ENCODE measurements around the gene ROR1.
A peak's percentile ranks its signal among the peaks of the same experiment; 100 is the strongest.

The ROR1 gene

DNA sequence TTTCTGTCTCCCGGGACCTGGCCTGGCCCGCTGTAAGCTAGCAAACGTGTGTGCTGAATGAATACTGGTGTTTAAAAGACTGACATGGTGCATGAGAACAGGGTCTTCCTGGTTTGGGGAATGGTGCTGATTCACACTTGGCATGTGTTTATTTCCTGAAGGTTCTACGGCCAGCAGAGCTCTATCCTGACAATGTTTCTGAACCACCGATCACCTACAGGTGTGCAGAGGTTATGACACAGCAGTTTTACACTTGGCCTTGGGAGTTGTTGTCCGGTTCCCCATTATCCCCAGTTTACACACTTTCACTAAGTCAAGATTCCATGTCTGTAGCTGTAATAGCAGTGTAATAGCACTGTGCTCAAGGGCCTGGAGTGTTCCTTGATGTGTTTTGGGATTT is 127.3 kb downstream of the ROR1 start:
- Histone ChIP-seq H2BK5ac (ENCODE audit: low read depth, low read length, poor library complexity, severe bottlenecking) (no peak overlapping the region), H3K9me3 (ENCODE audit: control insufficient read depth, low read length) (no peaks in the 10 kb centered on the region), H4K91ac (ENCODE audit: low read length) (peak overlapping the region; percentile 39), H3K14ac (ENCODE audit: low read length in 2 of 2) (no peak overlapping the region), H3K23ac (ENCODE audit: low read length in 2 of 2) (peak overlapping the region in 1 of 2 experiments; percentile 14), H3K18ac (ENCODE audit: low read depth in 1 of 2, low read length in 2 of 2) (peak overlapping the region in 1 of 2 experiments; percentile 0), H3K4me1 (ENCODE audit: control insufficient read depth, insufficient read depth, low read depth, low read length) (peaks cover 7% of the 10 kb centered on the region), H2BK15ac (ENCODE audit: low read depth, poor library complexity, severe bottlenecking) (no peak overlapping the region), H2AFZ (ENCODE audit: low read depth, low read length) (no peak overlapping the region), H3K27me3 (ENCODE audit: control insufficient read depth in 1 of 2, insufficient read depth in 1 of 2, low read length in 2 of 2) (no peaks in the 10 kb centered on the region), H3K4me2 (ENCODE audit: low read length, poor library complexity, severe bottlenecking) (no peak overlapping the region), H2BK12ac (ENCODE audit: low read length in 2 of 2) (peak overlapping the region; percentile 73 to 77), H2BK120ac (ENCODE audit: low read depth, low read length) (no peak overlapping the region), H3K4ac (ENCODE audit: low read depth in 1 of 2, low read length in 2 of 2) (no peak overlapping the region), H2AK5ac (ENCODE audit: low read length, severe bottlenecking) (peak overlapping the region; percentile 73), H3K36me3 (ENCODE audit: control insufficient read depth in 1 of 2, insufficient read depth in 2 of 2, low read depth in 1 of 2, low read length in 2 of 2) (no peaks in the 10 kb centered on the region), H4K8ac (ENCODE audit: low read length) (peak overlapping the region; percentile 27), H3K4me3 (ENCODE audit: insufficient read depth in 1 of 2, low read depth in 1 of 2, low read length in 2 of 2) (no peak overlapping the region), H3K9ac (ENCODE audit: low read length) (no peak overlapping the region), H3K27ac (ENCODE audit: low read length, poor library complexity, severe bottlenecking) (no peak overlapping the region), H3K79me1 (replicated peaks; ENCODE audit: low read length, poor library complexity, severe bottlenecking) (peaks cover 26% of the 10 kb centered on the region)
- WGBS = 91% methylated on average over 5 of the region's 6 CpGs
- DNase-seq = no peak

DNA sequence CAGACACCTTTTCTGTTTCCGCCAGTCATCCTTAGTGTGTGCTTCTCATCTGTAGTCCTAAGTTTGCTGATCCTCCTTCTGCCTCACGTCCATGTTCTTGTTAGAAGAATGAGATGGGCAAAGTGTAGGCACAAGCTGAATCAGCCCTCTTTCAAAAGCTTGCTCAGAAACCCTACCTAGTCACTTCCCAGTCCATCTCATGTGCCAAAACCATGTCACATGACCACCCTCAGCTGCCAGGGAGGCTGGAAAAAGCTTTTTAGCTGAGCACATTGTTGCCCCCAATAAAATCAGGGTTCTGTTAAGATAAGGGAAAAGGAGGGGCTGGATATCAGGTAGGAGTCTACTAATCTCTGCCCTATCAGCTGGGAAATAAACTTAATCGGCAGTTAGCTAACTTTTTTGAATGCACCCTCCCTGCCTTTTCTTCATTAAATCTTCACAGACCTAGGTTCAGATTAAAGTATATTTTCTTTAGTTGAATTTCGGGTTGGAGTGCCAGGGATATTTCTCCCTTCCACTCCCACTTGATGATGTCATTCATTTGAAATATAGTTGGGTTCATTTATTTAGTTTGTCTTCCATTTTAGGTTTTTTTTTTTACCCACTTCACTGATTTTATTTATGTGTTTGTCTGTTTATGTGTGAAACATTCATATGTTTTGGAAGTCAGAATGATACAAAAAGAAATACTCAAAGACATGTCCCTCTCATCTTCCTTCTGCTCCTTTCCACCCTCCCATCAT is 129.2 kb downstream of the ROR1 start:
- WGBS = 100% methylated on average over 1 of the region's 4 CpGs

DNA sequence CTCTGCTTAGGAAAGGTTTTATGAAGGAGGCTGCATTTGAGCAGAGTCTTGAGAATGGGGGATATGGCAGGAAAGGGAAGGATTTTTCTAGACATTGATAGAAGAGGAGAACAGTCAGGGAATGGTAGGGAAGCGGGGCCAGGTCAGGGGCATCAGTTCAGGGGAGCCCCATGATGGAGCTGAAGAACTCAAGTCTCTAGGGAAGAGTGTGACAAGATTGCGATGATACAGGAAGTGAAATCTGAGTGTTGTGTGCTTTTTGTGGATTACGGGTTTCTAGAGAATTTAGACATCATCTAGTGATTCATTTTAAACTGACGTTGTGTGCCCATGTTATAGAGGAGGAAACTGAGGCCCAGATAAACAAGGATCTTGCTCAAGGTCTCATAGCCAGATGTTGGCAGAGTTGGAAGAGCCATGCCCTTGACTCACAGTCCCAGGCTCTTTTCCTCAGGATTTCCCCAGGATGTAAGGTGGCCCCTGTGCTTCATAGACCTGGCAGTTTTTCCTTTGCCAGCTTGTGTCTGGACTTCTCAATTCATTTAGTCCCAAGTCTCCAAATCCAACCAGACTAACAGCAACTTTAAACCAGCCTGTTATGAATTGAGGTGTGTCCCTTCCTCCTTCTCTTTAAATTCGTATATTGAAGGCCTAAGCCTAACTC is 130.3 kb downstream of the ROR1 start:
- H2BK12ac ChIP-seq (ENCODE audit: low read length in 2 of 2) = no peak overlapping the region
- no peak overlapping the region for H2AFZ ChIP-seq (ENCODE audit: low read depth, low read length)
- no peak overlapping the region for H3K23ac ChIP-seq (ENCODE audit: low read length in 2 of 2)
- peaks cover 31% of the 10 kb centered on the region for H3K79me1 ChIP-seq (replicated peaks; ENCODE audit: low read length, poor library complexity, severe bottlenecking)
- no peak overlapping the region for H3K27ac ChIP-seq (ENCODE audit: low read length, poor library complexity, severe bottlenecking)
- WGBS = 88% methylated on average over 5 of the region's 5 CpGs
- H3K36me3 ChIP-seq (ENCODE audit: control insufficient read depth in 1 of 2, insufficient read depth in 2 of 2, low read depth in 1 of 2, low read length in 2 of 2) = no peaks in the 10 kb centered on the region
- no peak overlapping the region for H3K14ac ChIP-seq (ENCODE audit: low read length in 2 of 2)
- H2BK15ac ChIP-seq (ENCODE audit: low read depth, poor library complexity, severe bottlenecking) = peak overlapping the region; percentile 50
- no peak overlapping the region for H3K4ac ChIP-seq (ENCODE audit: low read depth in 1 of 2, low read length in 2 of 2)
- H2BK5ac ChIP-seq (ENCODE audit: low read depth, low read length, poor library complexity, severe bottlenecking) = no peak overlapping the region
- no peak overlapping the region for H2BK120ac ChIP-seq (ENCODE audit: low read depth, low read length)
- DNase-seq = no peak
- no peak overlapping the region for H4K91ac ChIP-seq (ENCODE audit: low read length)
- H3K27me3 ChIP-seq (ENCODE audit: control insufficient read depth in 1 of 2, insufficient read depth in 1 of 2, low read length in 2 of 2) = no peaks in the 10 kb centered on the region
- no peak overlapping the region for H2AK5ac ChIP-seq (ENCODE audit: low read length, severe bottlenecking)
- H3K9me3 ChIP-seq (ENCODE audit: control insufficient read depth, low read length) = no peaks in the 10 kb centered on the region
- H4K8ac ChIP-seq (ENCODE audit: low read length) = no peak overlapping the region
- peaks cover 2% of the 10 kb centered on the region for H3K4me1 ChIP-seq (ENCODE audit: control insufficient read depth, insufficient read depth, low read depth, low read length)
- no peak overlapping the region for H3K4me2 ChIP-seq (ENCODE audit: low read length, poor library complexity, severe bottlenecking)
- no peak overlapping the region for H3K4me3 ChIP-seq (ENCODE audit: insufficient read depth in 1 of 2, low read depth in 1 of 2, low read length in 2 of 2)
- H3K18ac ChIP-seq (ENCODE audit: low read depth in 1 of 2, low read length in 2 of 2) = no peak overlapping the region
- H3K9ac ChIP-seq (ENCODE audit: low read length) = no peak overlapping the region

More for the DNA sequence above, 129.2 kb downstream of the ROR1 start:
- H3K36me3 ChIP-seq (ENCODE audit: control insufficient read depth in 1 of 2, insufficient read depth in 2 of 2, low read depth in 1 of 2, low read length in 2 of 2) = no peaks in the 10 kb centered on the region
- H3K27me3 ChIP-seq (ENCODE audit: control insufficient read depth in 1 of 2, insufficient read depth in 1 of 2, low read length in 2 of 2) = no peaks in the 10 kb centered on the region
- H2BK120ac ChIP-seq (ENCODE audit: low read depth, low read length) = peak overlapping the region; percentile 27
- no peak overlapping the region for H3K27ac ChIP-seq (ENCODE audit: low read length, poor library complexity, severe bottlenecking)
- no peak overlapping the region for H2BK5ac ChIP-seq (ENCODE audit: low read depth, low read length, poor library complexity, severe bottlenecking)
- no peak overlapping the region for H2AFZ ChIP-seq (ENCODE audit: low read depth, low read length)
- no peak overlapping the region for H3K4ac ChIP-seq (ENCODE audit: low read depth in 1 of 2, low read length in 2 of 2)
- no peak overlapping the region for H3K14ac ChIP-seq (ENCODE audit: low read length in 2 of 2)
- H2BK15ac ChIP-seq (ENCODE audit: low read depth, poor library complexity, severe bottlenecking) = no peak overlapping the region
- H3K9ac ChIP-seq (ENCODE audit: low read length) = peak overlapping the region; percentile 42
- H3K79me1 ChIP-seq (replicated peaks; ENCODE audit: low read length, poor library complexity, severe bottlenecking) = peaks cover 25% of the 10 kb centered on the region
- peaks cover 6% of the 10 kb centered on the region for H3K4me1 ChIP-seq (ENCODE audit: control insufficient read depth, insufficient read depth, low read depth, low read length)
- DNase-seq = no peak
- H4K8ac ChIP-seq (ENCODE audit: low read length) = no peak overlapping the region
- H3K4me3 ChIP-seq (ENCODE audit: insufficient read depth in 1 of 2, low read depth in 1 of 2, low read length in 2 of 2) = no peak overlapping the region
- H2BK12ac ChIP-seq (ENCODE audit: low read length in 2 of 2) = no peak overlapping the region
- H3K18ac ChIP-seq (ENCODE audit: low read depth in 1 of 2, low read length in 2 of 2) = peak overlapping the region in 1 of 2 experiments; percentile 37
- no peak overlapping the region for H4K91ac ChIP-seq (ENCODE audit: low read length)
- H2AK5ac ChIP-seq (ENCODE audit: low read length, severe bottlenecking) = peak overlapping the region; percentile 3
- no peak overlapping the region for H3K4me2 ChIP-seq (ENCODE audit: low read length, poor library complexity, severe bottlenecking)
- H3K23ac ChIP-seq (ENCODE audit: low read length in 2 of 2) = no peak overlapping the region
- H3K9me3 ChIP-seq (ENCODE audit: control insufficient read depth, low read length) = no peaks in the 10 kb centered on the region

DNA sequence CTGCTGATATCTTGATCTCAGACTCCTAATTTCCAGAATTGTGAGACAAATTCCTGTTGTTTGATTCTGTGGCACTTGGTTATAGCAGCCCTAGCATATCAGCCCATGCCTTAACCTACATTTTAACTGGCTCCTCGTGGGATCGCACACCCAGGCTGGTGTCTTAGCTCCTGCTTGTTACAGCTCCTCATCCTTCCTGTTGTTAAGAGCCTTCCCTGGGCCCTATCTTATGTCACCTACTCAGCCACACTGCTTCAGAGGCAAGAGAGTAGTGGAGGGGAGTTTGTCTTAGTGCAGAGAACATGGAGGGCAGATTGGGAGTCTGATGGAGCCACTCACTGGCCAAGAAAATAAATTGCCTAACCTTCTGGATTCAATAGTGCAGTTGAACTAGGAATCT is 131.0 kb downstream of the ROR1 start:
- Histone ChIP-seq H3K27me3 (ENCODE audit: control insufficient read depth in 1 of 2, insufficient read depth in 1 of 2, low read length in 2 of 2) (no peaks in the 10 kb centered on the region), H3K18ac (ENCODE audit: low read depth in 1 of 2, low read length in 2 of 2) (no peak overlapping the region), H3K36me3 (ENCODE audit: control insufficient read depth in 1 of 2, insufficient read depth in 2 of 2, low read depth in 1 of 2, low read length in 2 of 2) (no peaks in the 10 kb centered on the region), H2BK15ac (ENCODE audit: low read depth, poor library complexity, severe bottlenecking) (no peak overlapping the region), H3K79me1 (replicated peaks; ENCODE audit: low read length, poor library complexity, severe bottlenecking) (peaks cover 31% of the 10 kb centered on the region), H2BK5ac (ENCODE audit: low read depth, low read length, poor library complexity, severe bottlenecking) (no peak overlapping the region), H3K4me1 (ENCODE audit: control insufficient read depth, insufficient read depth, low read depth, low read length) (peaks cover 2% of the 10 kb centered on the region), H3K4ac (ENCODE audit: low read depth in 1 of 2, low read length in 2 of 2) (no peak overlapping the region), H3K14ac (ENCODE audit: low read length in 2 of 2) (peak overlapping the region in 1 of 2 experiments; percentile 58), H3K4me3 (ENCODE audit: insufficient read depth in 1 of 2, low read depth in 1 of 2, low read length in 2 of 2) (no peak overlapping the region), H2BK120ac (ENCODE audit: low read depth, low read length) (no peak overlapping the region), H3K9me3 (ENCODE audit: control insufficient read depth, low read length) (no peaks in the 10 kb centered on the region), H3K23ac (ENCODE audit: low read length in 2 of 2) (no peak overlapping the region), H3K27ac (ENCODE audit: low read length, poor library complexity, severe bottlenecking) (no peak overlapping the region), H3K4me2 (ENCODE audit: low read length, poor library complexity, severe bottlenecking) (no peak overlapping the region), H3K9ac (ENCODE audit: low read length) (no peak overlapping the region), H2BK12ac (ENCODE audit: low read length in 2 of 2) (no peak overlapping the region), H2AK5ac (ENCODE audit: low read length, severe bottlenecking) (peak overlapping the region; percentile 35), H4K91ac (ENCODE audit: low read length) (no peak overlapping the region), H2AFZ (ENCODE audit: low read depth, low read length) (no peak overlapping the region), H4K8ac (ENCODE audit: low read length) (peak overlapping the region; percentile 2)
- 93% methylated on average over 2 of the region's 2 CpGs for WGBS
- no peak for DNase-seq
